T-helper 17 cell (primary cell): ENCODE measurements around the gene SEMA4B. TPM values are rescaled to one million over a fixed set of nuclear protein-coding genes. Genes with fewer than 3 reads are reported as not detected.
A peak's percentile ranks its signal among the peaks of the same experiment; 100 is the strongest.
"Not testable (repeated sequence)": the region's sequence is repeated elsewhere in the genome, so short reads cannot be mapped to it uniquely, and the experiment has no call there.

Experiments
- ATAC-seq: fragments of 150-1000 bp; cut with Tn5 transposase; 2 replicates; pipeline ENCODE4 v1.10.0; 2021; ENCODE audit warnings: mild to moderate bottlenecking, moderate library complexity
- DNase-seq, 3 donors: peaks; one replicate each; pipeline versions ENCODE4 v3.0.0 to v3.0.0-alpha.2; 2020 to 2021
- H3K9me3 ChIP-seq: one replicate; pipeline ENCODE4 v1.7.0; 2013; ENCODE audit warnings: low read length, mild to moderate bottlenecking; ENCODE audit not compliant: control insufficient read depth, poor library complexity, severe bottlenecking
- H3K27ac Mint-ChIP-seq: one replicate; pipeline ENCODE4 v1.8.0; 2022; ENCODE audit warnings: mild to moderate bottlenecking, moderate library complexity, mixed read lengths
- H3K27me3 Mint-ChIP-seq: one replicate; pipeline ENCODE4 v1.8.0; 2022; ENCODE audit warnings: mixed read lengths
- H3K36me3 Mint-ChIP-seq: one replicate; pipeline ENCODE4 v1.8.0; 2022; ENCODE audit warnings: low read depth, mixed read lengths
- H3K4me1 Mint-ChIP-seq: one replicate; pipeline ENCODE4 v1.8.0; 2022; ENCODE audit warnings: mild to moderate bottlenecking, mixed read lengths
- H3K4me3 Mint-ChIP-seq: one replicate; pipeline ENCODE4 v1.8.0; 2022; ENCODE audit warnings: mild to moderate bottlenecking, moderate library complexity, mixed read lengths
- total RNA-seq, 4 donors: library from RNA in 2 of 4; stranded (reverse) in 2 of 4; gene quantifications; one replicate each; pipeline ENCODE4 v1.2.3 and lab custom pipeline; 2022 to 2026

SEMA4B gene
- total RNA-seq, 2 donors from 2014 or later, result 15.4 to 23.4 TPM

GRCh38 chr15:90271459-90272166 lies 70.5 kb downstream of the SEMA4B start:
- H3K36me3 Mint-ChIP-seq, result peaks cover 18% of the 10 kb centered on the region
- H3K27ac Mint-ChIP-seq, result peak overlapping the region; percentile 67
- H3K4me1 Mint-ChIP-seq, result peaks cover 48% of the 10 kb centered on the region
- no peak overlapping the region for H3K4me3 Mint-ChIP-seq
- ATAC-seq, result no peak
- H3K27me3 Mint-ChIP-seq, result no peaks in the 10 kb centered on the region
- DNase-seq, result no peak
- H3K9me3 ChIP-seq, result no peaks in the 10 kb centered on the region

GRCh38 chr15:90278467-90278866 lies 77.3 kb downstream of the SEMA4B start:
- DNase-seq, ATAC-seq, H3K27me3 Mint-ChIP-seq, H3K4me3 Mint-ChIP-seq, H3K9me3 ChIP-seq, H3K36me3 Mint-ChIP-seq, H3K4me1 Mint-ChIP-seq, H3K27ac Mint-ChIP-seq: not testable (repeated sequence)

Other genes starting within 250 kb of the SEMA4B start
- gene ZNF710, start 200.0 kb upstream of the SEMA4B start, total RNA-seq, result 10 to 100 TPM; 11.7 to 14.4 TPM
- gene IDH2, start 98.9 kb upstream of the SEMA4B start, total RNA-seq, result 10 to 100 TPM; 45.0 to 48.8 TPM
- gene CIB1, start 32.6 kb downstream of the SEMA4B start, total RNA-seq, result 100 to 1,000 TPM; 166 to 183 TPM
- 1 to 10 TPM; 3.7 to 4.6 TPM for gene GDPGP1, start 32.9 kb downstream of the SEMA4B start, total RNA-seq
- under 1 TPM in 1 of 2 donors, not detected in 1; 0.29 TPM for gene TTLL13, start 48.2 kb downstream of the SEMA4B start, total RNA-seq
- 10 to 100 TPM; 48.0 to 51.0 TPM for gene NGRN, start 64.3 kb downstream of the SEMA4B start, total RNA-seq
- gene ZNF774, start 151.0 kb downstream of the SEMA4B start, total RNA-seq, result under 1 TPM in 1 of 2 donors, not detected in 1; 0.15 TPM
- 100 to 1,000 TPM; 131 to 157 TPM for gene IQGAP1, start 186.9 kb downstream of the SEMA4B start, total RNA-seq